Upper lobe of right lung (tissue), 1 donor: Measurements from ENCODE around the gene INPP5A. TPM values are rescaled to one million over a fixed set of nuclear protein-coding genes. Genes with fewer than 3 reads are reported as not detected.
A peak's percentile ranks its signal among the peaks of the same experiment; 100 is the strongest.

Experiments used
- ATAC-seq: fragments of 200-7000 bp; cut with Tn5 transposase; one replicate; pipeline ENCODE4 v1.9.1; 2020; ENCODE audit warnings: mild to moderate bottlenecking, moderate library complexity
- DNase-seq: peaks from one replicate; pipeline ENCODE4 v3.0.0-alpha.2; 2020
- H3K27ac ChIP-seq: fragments of 200-600 bp; one replicate; pipeline ENCODE4 v1.8.0; 2022
- H3K27me3 ChIP-seq: fragments of 200-600 bp; one replicate; pipeline ENCODE4 v1.8.0; 2022; ENCODE audit warnings: mild to moderate bottlenecking
- H3K36me3 ChIP-seq: fragments of 200-600 bp; one replicate; pipeline ENCODE4 v1.8.0; 2022
- H3K4me1 ChIP-seq: fragments of 200-600 bp; one replicate; pipeline ENCODE4 v1.8.0; 2022
- H3K4me3 ChIP-seq: fragments of 200-600 bp; one replicate; pipeline ENCODE4 v1.8.0; 2022; ENCODE audit warnings: mild to moderate bottlenecking
- H3K9me3 ChIP-seq: fragments of 200-600 bp; one replicate; pipeline ENCODE4 v1.8.0; 2022
- CTCF ChIP-seq: fragments of 200-600 bp; IDR thresholded peaks from one replicate; pipeline ENCODE4 v1.8.0; 2022; ENCODE audit warnings: antibody characterized with exemption
- intact Hi-C: fragments of 100-400 bp; cut with DNase I; formaldehyde crosslinking; loops from one replicate; pipeline ENCODE4 v1.11.0; 2022
- total RNA-seq: library from RNA; stranded (reverse); fragmentation: NEBNext Ultra II Directional; extraction: Animal tissue kit (Norgen Biotek cat#: 25700); gene quantifications from one replicate; pipeline ENCODE4 v1.2.1, GENCODE V29; 2021
- donor health status: DM: no; HTN: yes; CAD: no; lungs with severe emphysema.

Gene INPP5A
- total RNA-seq, 1 donor from 2014 or later = 38.3 TPM

GRCh38 chr10:132749371-132749795, 211.8 kb downstream of the INPP5A start:
- peaks cover 18% of the 10 kb centered on the region for H3K36me3 ChIP-seq
- no peak overlapping the region for H3K27ac ChIP-seq
- H3K27me3 ChIP-seq = no peaks in the 10 kb centered on the region
- no peaks in the 10 kb centered on the region for H3K9me3 ChIP-seq
- no peak overlapping the region for H3K4me3 ChIP-seq
- H3K4me1 ChIP-seq = no peaks in the 10 kb centered on the region
- intact Hi-C loops = no loop called here
- TF ChIP-seq CTCF = no peak
- no peak for ATAC-seq
- DNase-seq = no peak

- H3K4me1 ChIP-seq = no peaks in the 10 kb centered on the region
- H3K27me3 ChIP-seq = no peaks in the 10 kb centered on the region
- intact Hi-C loops = no loop called here
- DNase-seq (no peak), ATAC-seq (no peak)
- no peak for TF ChIP-seq CTCF
- H3K9me3 ChIP-seq = no peaks in the 10 kb centered on the region
- peaks cover 19% of the 10 kb centered on the region for H3K36me3 ChIP-seq
- no peak overlapping the region for H3K27ac ChIP-seq
- H3K4me3 ChIP-seq = no peak overlapping the region
Measured at GRCh38 chr10:132750936-132751335, 213.3 kb downstream of the INPP5A start.

- Histone ChIP-seq H3K4me1 (no peaks in the 10 kb centered on the region), H3K9me3 (no peaks in the 10 kb centered on the region), H3K27ac (no peak overlapping the region), H3K36me3 (peaks cover 19% of the 10 kb centered on the region), H3K27me3 (no peaks in the 10 kb centered on the region), H3K4me3 (no peak overlapping the region)
- intact Hi-C loops = no loop called here
- DNase-seq = no peak
- TF ChIP-seq CTCF = no peak
- peak; percentile 7 for ATAC-seq
Measured at GRCh38 chr10:132752378-132752777, 214.8 kb downstream of the INPP5A start.

- H3K9me3 ChIP-seq = no peaks in the 10 kb centered on the region
- H3K4me1 ChIP-seq = no peaks in the 10 kb centered on the region
- DNase-seq = no peak
- no peak for ATAC-seq
- no peaks in the 10 kb centered on the region for H3K27me3 ChIP-seq
- intact Hi-C loops = no loop called here
- H3K27ac ChIP-seq = no peak overlapping the region
- peaks cover 19% of the 10 kb centered on the region for H3K36me3 ChIP-seq
- no peak overlapping the region for H3K4me3 ChIP-seq
- no peak for TF ChIP-seq CTCF
Measured at GRCh38 chr10:132752961-132753360, 215.4 kb downstream of the INPP5A start.

- intact Hi-C loops = no loop called here
- Histone ChIP-seq H3K36me3 (peaks cover 19% of the 10 kb centered on the region), H3K4me3 (no peak overlapping the region), H3K4me1 (no peaks in the 10 kb centered on the region), H3K27ac (no peak overlapping the region), H3K27me3 (no peaks in the 10 kb centered on the region), H3K9me3 (no peaks in the 10 kb centered on the region)
- no peak for TF ChIP-seq CTCF
- ATAC-seq (no peak), DNase-seq (no peak)
Measured at GRCh38 chr10:132753596-132753995, 216.0 kb downstream of the INPP5A start.

GRCh38 chr10:132754071-132754470, 216.5 kb downstream of the INPP5A start:
- ATAC-seq = no peak

More at GRCh38 chr10:132754071-132754470, 216.5 kb downstream of the INPP5A start:
- Histone ChIP-seq H3K27ac (no peak overlapping the region), H3K4me3 (no peak overlapping the region), H3K9me3 (no peaks in the 10 kb centered on the region), H3K36me3 (peaks cover 19% of the 10 kb centered on the region), H3K4me1 (no peaks in the 10 kb centered on the region), H3K27me3 (no peaks in the 10 kb centered on the region)
- DNase-seq = no peak
- no peak for TF ChIP-seq CTCF
- intact Hi-C loops = no loop called here
